Stimulated activated CD8-positive, alpha-beta memory T cell treated with anti-CD3 and anti-CD28 coated beads, Interleukin-12 subunit alpha, Interleukin-12 subunit beta, amount 100 ng/mL, for 4 hours (primary cell): ENCODE results near the gene TMEM179.
"Not testable (repeated sequence)": the region's sequence is repeated elsewhere in the genome, so short reads cannot be mapped to it uniquely, and the experiment has no call there.

ENCODE experiments used
- DNase-seq: peaks from one replicate; pipeline ENCODE4 v3.0.0-alpha.2; 2020; ENCODE audit warnings: low read depth

TMEM179 gene

DNA sequence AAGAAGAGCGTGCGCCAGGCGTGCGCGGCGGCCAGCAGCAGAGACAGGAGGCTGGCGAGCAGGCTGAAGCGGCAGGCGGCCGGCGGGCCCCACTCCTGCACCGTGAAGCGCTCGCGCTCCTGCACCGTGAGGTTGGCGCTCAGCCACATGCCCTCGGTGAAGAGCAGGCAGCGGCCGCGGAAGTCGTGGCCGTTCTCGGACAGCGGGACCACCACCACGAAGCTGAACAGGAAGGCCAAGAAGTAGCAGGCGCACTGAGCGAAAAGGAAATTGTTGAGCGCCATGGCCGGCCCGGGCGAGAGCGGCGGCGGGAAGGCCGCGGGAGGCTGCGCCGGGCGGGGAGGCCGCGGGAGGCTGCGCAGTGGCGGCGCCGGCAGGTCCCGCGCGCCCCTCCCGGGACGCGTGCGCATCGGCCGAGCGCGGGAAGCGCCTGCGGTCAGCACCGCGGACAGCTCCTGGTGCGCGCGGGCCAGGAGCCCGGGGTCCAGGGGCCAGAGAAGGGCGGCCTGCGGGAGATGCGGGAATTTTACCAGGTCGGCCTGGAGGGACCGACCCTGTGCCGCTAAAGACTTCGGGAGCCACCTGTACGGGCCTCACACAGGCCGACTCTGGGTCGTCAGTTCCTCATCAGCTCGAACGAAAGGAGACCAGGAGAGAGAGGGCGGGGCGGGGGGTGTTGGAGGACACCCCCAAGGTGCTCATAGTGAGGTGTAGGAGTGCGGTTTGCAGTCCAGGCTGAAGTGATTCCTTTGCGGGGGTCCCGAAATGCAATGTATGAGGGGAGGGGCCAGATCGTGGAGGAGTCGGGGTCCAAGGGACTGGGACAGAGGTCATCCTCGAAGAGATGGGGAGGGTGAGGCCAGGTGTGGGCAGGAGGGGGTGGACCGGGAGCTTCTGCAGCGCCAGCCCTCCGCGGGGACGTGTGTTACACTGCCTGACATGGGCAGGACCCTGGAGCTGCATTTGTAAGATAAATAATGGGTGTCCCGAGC lies at the start of gene TMEM179:
Gene TMEM179 (minus strand): TSS at position 315 of the 992 bp plus-strand sequence. CDS start 31 bp downstream, at position 284.
- DNase-seq: no peak

DNA sequence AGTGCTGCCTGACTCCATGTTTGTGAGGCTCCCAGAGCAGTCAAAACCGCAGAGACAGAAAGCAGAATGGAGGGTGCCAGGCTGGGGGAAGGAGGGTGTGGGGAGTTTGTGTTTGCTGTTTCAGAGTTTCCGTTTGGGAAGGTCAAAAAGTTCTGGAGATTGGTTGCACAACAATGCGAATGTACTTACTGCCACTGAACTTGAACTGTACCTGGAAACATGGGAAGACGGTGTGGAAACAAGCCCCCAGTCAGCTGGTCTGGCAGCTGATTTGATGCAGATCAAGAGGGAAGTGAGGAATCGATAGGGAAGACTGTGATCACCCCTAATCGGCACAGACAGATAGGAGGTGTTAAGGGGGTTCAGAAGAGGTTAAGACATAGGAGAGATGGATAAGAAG lies 49.5 kb upstream of the TMEM179 start:
- no peak for DNase-seq

GRCh38 chr14:104653130-104653920 lies 48.8 kb upstream of the TMEM179 start:
- DNase-seq: not testable (repeated sequence)

DNA sequence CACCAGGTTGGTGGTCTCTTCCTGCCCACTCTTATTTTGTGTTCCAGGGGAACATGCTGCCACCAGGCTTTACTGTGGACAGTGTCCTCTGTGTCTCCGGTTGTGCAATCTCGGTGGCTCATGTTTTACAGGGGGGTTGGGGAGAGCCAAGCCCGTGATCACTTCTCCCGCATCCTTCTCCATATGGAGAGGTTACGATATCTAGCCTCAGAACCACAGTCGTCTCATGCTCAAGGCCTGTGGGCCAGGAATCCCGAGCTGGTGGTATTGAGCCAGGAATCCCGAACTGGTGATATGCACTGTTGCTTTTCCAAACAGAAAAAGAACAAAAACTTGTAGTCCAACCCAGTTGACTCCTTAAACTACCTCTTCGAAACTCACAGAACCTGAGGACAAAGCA lies 47.8 kb upstream of the TMEM179 start:
- DNase-seq: no peak

GRCh38 chr14:104651876-104652260 lies 47.3 kb upstream of the TMEM179 start:
- DNase-seq: no peak

GRCh38 chr14:104650981-104651875 lies 46.7 kb upstream of the TMEM179 start:
- DNase-seq: no peak

DNA sequence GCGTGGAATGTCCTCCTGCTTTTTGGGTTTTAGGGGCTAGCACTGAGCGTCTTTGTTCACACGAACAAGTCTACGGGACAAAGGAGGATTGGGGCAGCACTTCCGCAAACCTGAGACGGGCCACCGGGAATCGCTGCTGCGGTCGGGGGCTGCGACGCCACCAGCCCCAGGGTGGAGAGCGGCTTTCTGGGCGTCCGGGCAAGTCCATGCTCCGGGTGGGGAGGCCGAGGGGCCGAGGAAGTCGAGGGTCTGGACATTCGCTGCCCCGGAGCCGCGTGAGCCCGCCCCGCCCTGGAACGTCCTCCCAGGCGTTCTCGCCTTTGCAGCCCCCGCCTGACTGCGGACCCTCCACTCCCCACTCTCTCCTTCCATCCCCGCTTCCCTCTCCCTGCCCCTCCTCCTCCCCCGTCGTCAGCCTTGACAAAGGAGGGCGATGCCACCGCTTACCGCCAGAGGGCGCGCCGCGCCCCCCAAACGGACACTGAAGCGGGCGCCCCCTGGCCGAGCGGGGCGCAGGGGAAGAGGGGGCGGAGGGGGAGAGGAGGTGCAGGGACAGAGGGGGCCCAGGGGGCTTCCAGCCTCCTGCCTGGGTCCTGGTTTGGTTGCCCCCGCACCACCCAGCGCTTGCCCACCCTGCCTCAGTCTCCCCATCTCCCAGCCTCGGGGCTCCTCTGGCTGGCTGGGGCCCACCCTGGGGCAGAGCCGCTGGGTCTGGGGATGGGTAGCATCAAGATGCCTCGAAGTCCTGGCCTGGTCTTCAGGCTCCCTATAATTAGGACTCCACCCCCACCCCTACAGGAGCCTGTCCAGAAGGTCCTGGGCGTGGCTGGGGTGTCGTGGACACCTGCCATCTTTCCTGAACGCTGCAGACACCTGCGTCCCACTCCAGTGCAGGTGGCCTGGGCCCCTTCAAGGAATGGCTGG lies 45.7 kb upstream of the TMEM179 start:
- DNase-seq: peak; percentile 48

- DNase-seq: no peak
Measured at GRCh38 chr14:104647467-104648043, 43.0 kb upstream of the TMEM179 start.

- no peak for DNase-seq
Measured at GRCh38 chr14:104644656-104645378, 40.2 kb upstream of the TMEM179 start.

- DNase-seq: no peak
Measured at GRCh38 chr14:104644091-104644635, 39.6 kb upstream of the TMEM179 start.

GRCh38 chr14:104643306-104643705 lies 38.7 kb upstream of the TMEM179 start:
- DNase-seq: no peak

- no peak for DNase-seq
Measured at GRCh38 chr14:104642540-104642868, 37.9 kb upstream of the TMEM179 start.

GRCh38 chr14:104641753-104642539 lies 37.4 kb upstream of the TMEM179 start:
- DNase-seq: no peak

DNA sequence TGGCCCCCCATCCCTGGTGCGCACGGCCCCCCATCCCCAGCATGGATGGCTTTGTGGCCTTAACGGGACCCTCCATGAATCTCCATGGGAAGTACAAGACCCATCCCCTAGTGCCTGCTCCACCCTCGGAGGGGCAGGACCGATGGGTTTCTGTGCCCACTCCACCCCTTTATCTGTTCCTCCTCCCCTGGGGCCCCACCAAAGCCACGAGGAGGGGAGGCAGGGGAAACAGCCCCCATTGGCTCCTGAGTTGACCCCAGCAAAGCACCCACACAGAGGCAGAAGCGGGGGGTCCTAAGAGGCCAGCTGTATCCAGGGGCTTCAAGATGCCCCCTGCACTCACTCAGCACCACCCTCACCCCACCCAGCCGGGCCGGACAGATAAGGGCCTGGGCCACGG lies 36.1 kb upstream of the TMEM179 start:
- no peak for DNase-seq

DNA sequence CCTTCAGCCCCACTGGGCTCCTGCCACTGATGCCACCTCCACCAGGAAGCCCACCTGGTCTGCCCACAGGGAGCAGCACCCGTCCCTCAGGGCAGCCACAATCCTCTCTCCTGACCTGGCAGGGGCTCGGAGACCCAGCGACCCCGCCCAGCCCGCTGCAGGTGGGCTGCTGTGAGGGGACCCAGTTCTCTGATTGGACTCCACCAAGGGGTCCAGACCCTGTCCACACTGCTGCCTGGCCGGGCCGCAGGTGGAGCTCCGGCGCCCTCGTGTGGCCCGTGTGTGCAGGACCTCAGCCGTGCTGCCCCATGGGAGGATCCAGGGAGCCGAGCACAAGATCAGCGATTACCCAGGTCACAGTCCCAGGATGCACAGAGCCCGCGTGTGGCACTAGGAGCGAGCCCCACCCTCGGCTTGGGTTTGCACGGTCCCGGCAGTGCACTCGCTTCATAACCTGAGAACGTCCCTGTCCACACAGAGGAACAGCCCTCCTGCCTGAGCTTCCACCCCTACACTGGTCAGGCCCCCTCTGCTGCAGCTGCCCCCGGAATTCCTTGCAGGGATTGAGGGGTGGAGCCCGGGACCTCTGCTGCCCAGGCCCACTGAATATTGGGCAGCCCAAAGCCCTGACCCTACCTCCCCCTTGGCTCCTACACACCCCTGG lies 35.4 kb upstream of the TMEM179 start:
- DNase-seq: no peak

- DNase-seq: no peak
Measured at GRCh38 chr14:104639471-104639870, 34.9 kb upstream of the TMEM179 start.

DNA sequence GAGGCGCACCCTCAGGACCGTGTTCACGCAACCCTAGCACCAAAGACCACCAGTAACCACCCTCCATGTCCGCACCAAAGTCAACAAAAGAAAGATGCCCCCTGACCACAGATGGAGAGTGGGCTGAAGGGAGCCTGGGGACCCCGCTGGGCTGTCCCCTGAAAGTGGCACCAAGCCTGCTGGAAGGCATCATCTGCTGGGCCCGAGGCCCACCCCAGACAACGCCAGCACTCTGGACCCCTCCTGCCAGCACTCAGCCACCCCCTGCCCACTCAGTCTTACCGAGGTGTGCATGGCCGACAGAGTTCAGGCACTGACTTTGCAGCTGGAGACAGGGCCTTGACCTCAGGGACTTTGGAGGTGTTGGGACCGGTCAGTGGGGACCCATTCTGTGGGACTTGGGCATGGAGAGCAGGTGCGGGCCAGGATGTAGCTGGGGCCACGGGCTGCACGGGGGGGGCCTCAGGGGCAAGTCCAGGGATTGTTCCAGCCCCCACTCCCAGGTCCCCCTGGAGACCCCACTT lies 34.4 kb upstream of the TMEM179 start:
- no peak for DNase-seq

DNA sequence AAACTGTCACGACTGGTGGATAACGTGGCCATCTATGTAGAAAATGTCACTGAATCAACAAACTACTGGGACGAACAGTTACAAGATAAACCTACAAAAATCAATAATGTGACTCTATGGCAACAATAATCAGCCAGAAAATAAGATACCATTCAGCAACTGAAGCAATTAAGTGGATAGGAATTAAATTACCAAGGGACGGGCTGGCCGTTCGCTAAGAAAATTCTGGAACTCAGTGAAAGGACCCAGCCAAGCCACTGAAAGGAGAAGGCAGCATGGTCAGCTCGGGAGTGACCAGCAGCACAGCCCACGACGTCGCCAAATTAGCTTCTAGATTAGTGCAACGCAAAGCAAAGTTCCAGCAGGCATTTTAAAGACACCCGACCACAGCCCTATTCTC lies 33.6 kb upstream of the TMEM179 start:
- DNase-seq: no peak
